Activated naive CD8-positive, alpha-beta T cell treated with anti-CD3 and anti-CD28 coated beads, Interleukin-2, amount 10 ng/mL, durations not matched to agents 7 days and 5 days (primary cell): ENCODE measurements around the gene ST8SIA4. TPM values are rescaled to one million over a fixed set of nuclear protein-coding genes. Genes with fewer than 3 reads are reported as not detected.

ENCODE experiments used
- ATAC-seq: fragments of 150-1000 bp; cut with Tn5 transposase; one replicate; pipeline ENCODE4 v1.10.0; 2021; ENCODE audit warnings: low read depth, moderate library complexity
- POLR2A ChIA-PET: fragments of 350-600 bp; sonication (Branson Sonifier 250); formaldehyde crosslinking; loops from one replicate; lab custom pipeline; 2021; ENCODE audit warnings: antibody characterized with exemption; lab: Charles Lee
- DNase-seq: peaks from one replicate; pipeline ENCODE4 v3.0.0; 2021
- H3K27ac Mint-ChIP-seq: one replicate; pipeline ENCODE4 v1.8.0; 2022; ENCODE audit warnings: mild to moderate bottlenecking, mixed read lengths
- H3K27me3 Mint-ChIP-seq: one replicate; pipeline ENCODE4 v1.8.0; 2022; ENCODE audit warnings: mild to moderate bottlenecking, moderate library complexity, mixed read lengths
- H3K36me3 Mint-ChIP-seq: one replicate; pipeline ENCODE4 v1.8.0; 2021; ENCODE audit warnings: mild to moderate bottlenecking, mixed read lengths
- H3K4me1 Mint-ChIP-seq: one replicate; pipeline ENCODE4 v1.8.0; 2021; ENCODE audit warnings: mixed read lengths
- H3K4me3 Mint-ChIP-seq: one replicate; pipeline ENCODE4 v1.8.0; 2022; ENCODE audit warnings: mild to moderate bottlenecking, moderate library complexity, mixed read lengths
- H3K9me3 Mint-ChIP-seq: one replicate; pipeline ENCODE4 v1.8.0; 2021; ENCODE audit warnings: mixed read lengths
- total RNA-seq, 2 experiments: library from RNA; stranded (reverse); gene quantifications; one replicate each; pipeline ENCODE4 v1.2.3, GENCODE V29; 2021

ST8SIA4 gene, protein sequence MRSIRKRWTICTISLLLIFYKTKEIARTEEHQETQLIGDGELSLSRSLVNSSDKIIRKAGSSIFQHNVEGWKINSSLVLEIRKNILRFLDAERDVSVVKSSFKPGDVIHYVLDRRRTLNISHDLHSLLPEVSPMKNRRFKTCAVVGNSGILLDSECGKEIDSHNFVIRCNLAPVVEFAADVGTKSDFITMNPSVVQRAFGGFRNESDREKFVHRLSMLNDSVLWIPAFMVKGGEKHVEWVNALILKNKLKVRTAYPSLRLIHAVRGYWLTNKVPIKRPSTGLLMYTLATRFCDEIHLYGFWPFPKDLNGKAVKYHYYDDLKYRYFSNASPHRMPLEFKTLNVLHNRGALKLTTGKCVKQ
- total RNA-seq, result 10 to 100 TPM; 37.0 to 39.2 TPM

DNA sequence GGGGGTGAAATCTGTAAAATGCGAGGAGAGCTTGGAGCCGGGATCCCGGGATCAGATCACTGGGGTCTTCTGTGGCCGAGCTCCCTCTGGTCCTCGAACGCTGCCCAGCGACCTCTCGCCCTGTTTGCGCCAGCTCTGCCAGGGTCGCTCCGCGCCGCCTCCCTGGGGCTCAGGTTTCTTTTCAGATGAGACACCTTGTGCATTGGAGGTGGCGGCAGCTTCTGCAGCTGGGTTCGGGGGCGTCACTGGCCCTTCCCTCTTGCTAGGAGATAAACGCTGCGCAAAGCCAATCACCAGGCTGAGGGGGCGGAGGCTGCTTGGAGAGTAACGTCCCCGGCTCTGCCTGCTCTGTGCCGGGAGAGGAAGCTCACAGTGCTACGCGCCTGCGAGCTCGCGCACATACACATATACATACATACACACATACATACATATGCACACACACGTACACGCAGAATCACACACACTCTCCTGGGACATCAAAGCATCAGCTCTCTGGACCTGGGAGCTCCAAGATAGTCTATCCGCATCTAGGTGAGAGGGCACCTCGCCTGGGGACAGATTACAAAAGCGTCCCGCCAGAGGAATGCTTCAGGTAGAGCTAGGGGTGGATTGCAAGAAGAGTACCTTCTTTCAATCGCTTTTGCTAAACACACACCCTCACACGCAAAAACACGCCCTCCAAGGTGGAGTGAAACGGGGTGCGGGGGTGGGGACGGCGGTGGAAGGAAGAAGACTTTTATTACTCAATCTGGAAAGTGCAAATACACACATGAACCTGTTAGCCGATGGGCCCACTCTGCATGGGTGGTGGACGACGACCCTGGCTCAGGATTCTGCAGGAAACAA, at the start of gene ST8SIA4:
Gene ST8SIA4, minus strand, starts transcription at position 244 of the 849 bp plus-strand sequence. CDS start 327 bp downstream, outside the sequence.
- POLR2A ChIA-PET, result interaction anchor here (0.7 to 5.5 kb wide), 19 partner anchors 10 to 368 kb away, joined by 3 to 72 read pairs (median 4); partner anchors contain the start of gene FAM174A
- ATAC-seq (peak; percentile 80), DNase-seq (peak; percentile 85)
- no peaks in the 10 kb centered on the region for H3K27me3 Mint-ChIP-seq
- H3K9me3 Mint-ChIP-seq, result no peaks in the 10 kb centered on the region
- H3K36me3 Mint-ChIP-seq, result peaks cover 18% of the 10 kb centered on the region
- peak within 1 kb of the TSS; percentile 95 for H3K4me3 Mint-ChIP-seq
- H3K4me1 Mint-ChIP-seq, result peaks cover 28% of the 10 kb centered on the region
- peak within 1 kb of the TSS; percentile 97 for H3K27ac Mint-ChIP-seq

DNA sequence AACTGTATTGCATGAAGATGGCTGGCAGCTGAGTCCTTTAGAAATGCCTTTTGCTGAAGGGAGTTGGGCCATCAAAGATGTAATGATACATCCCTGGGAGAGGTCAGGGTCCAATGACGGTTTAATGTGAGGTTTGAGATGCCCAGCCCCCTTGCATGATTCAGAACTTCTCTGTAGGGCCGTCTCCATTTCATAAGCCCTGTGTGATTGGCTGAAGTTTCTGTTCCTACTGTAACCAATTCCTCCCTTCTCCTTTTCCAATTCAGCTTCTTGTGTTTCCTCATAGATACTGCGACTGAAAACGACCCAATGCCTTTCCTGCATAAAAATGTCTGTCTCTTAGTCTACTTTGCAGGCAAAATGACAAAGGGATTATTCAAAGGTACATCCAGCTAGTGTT, 47.9 kb upstream of the ST8SIA4 start:
- ATAC-seq, result no peak
- no peaks in the 10 kb centered on the region for H3K4me1 Mint-ChIP-seq
- no peaks in the 10 kb centered on the region for H3K27me3 Mint-ChIP-seq
- peaks cover 10% of the 10 kb centered on the region for H3K9me3 Mint-ChIP-seq
- no peak overlapping the region for H3K4me3 Mint-ChIP-seq
- peaks cover 8% of the 10 kb centered on the region for H3K36me3 Mint-ChIP-seq
- no peak for DNase-seq
- POLR2A ChIA-PET, result no interaction called here
- H3K27ac Mint-ChIP-seq, result no peak overlapping the region

DNA sequence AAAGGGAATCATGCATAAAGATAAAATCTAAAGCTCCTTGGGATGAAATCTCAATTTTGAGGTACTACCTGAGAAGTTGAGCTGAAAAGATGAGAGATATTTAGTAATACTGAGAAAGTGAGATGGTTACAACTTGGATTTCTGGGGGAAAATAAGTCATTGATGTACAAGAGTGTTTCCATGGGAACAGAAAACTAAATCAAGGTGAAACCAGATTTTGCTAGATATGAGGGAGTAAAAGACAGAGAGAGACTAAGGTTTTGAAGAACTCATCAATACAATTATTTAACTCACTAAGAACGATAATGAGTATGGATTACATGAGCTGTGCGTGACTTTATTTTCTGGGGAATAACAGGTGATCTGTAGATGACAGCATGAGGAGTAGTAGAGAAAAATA, 10.2 kb upstream of the ST8SIA4 start:
- POLR2A ChIA-PET, result no interaction called here
- Mint-ChIP-seq H3K4me1 (peaks cover 7% of the 10 kb centered on the region), H3K4me3 (no peak overlapping the region), H3K9me3 (no peaks in the 10 kb centered on the region), H3K27ac (no peak overlapping the region), H3K36me3 (peaks cover 20% of the 10 kb centered on the region), H3K27me3 (no peaks in the 10 kb centered on the region)
- DNase-seq (no peak), ATAC-seq (no peak)

DNA sequence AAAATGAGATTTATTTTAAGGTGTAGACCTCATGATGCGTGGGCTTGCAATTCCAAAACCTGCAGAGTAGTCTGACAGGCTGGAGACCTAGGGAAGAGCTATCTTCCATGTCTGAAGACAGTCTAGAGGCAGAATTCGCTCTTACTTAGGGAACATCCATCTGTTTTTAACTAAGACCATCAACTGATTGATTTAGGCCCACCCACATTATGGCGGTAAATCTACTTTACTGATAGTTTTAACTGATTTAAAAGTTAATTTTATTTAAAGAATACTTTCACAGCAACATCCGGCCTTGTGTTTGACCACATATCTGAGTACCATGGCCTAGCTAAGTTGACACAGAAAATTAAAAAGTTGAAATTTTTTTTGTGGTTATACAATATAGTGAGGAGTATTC, 6.0 kb upstream of the ST8SIA4 start:
- Mint-ChIP-seq H3K36me3 (peaks cover 16% of the 10 kb centered on the region), H3K4me1 (peaks cover 24% of the 10 kb centered on the region), H3K27ac (no peak overlapping the region), H3K27me3 (no peaks in the 10 kb centered on the region), H3K9me3 (no peaks in the 10 kb centered on the region), H3K4me3 (no peak overlapping the region)
- ATAC-seq (no peak), DNase-seq (no peak)
- POLR2A ChIA-PET, result no interaction called here

DNA sequence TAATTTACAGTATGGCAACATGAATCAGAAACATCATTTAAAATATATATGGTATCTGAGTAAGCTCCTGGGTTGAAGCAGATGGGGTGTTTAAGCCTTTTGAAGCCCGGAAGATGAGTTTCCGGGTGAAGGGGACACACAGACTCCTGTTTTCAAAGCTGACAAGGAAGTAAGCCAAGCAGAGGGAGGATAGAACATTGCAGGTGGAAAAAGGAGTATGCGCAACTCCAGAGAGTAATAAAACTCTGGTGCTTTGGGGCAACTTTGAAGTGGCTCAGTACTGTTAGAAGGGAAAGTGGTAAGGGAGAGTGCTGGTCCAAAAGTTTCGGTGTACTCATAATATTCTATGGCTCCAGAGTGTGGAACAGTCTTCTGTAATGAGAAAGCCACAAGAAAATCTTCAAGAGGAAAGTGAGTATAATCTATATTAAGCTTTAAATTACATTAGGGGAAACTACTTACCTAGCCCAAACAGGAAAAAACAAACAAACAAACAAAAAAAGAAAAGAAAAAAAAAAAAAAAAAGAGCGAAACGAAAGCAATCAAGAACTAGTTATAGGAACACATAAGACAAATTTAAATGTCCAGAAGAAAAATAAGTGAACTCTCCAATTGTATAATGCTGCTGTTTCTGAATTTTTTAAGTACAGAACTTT, 2.3 kb upstream of the ST8SIA4 start:
- H3K36me3 Mint-ChIP-seq, result peaks cover 19% of the 10 kb centered on the region

DNA sequence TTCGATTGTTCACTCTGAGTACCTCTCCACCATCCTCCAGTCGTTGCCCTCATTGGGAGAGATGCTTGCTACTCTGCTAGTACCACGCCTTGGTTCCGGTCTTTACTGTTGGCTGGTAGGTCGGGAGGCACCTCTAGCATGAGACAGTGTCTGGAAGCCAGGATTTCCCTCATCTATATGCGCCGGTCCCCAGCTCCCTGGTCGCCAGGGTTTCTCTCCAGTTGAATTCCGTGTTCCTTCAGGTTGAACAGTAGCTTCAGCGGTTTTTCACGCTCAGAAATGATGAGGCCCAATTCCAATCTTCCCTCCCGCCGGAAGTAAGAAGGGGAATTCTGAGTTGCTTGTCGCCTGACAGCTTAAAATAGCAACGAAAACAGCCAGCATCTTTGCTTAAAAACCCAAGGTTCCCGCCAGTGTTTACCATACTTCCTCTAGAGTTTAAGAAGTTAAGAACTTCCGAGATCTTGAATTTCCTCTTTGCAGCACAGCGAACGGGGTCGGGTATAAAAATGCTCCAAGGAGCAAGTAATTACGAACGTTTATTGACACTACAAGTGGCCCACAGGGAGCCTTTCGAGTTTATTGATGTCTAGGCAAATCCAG, 1.3 kb upstream of the ST8SIA4 start:
- H3K4me3 Mint-ChIP-seq, result peak overlapping the region; percentile 95
- H3K9me3 Mint-ChIP-seq, result no peaks in the 10 kb centered on the region
- ATAC-seq (peak; percentile 24), DNase-seq (peak; percentile 57)
- POLR2A ChIA-PET, result interaction anchor here (0.6 to 5.5 kb wide), 7 partner anchors 11 to 170 kb away, joined by 3 to 72 read pairs (median 5); no protein-coding TSS in a partner anchor
- peaks cover 21% of the 10 kb centered on the region for H3K4me1 Mint-ChIP-seq
- peaks cover 18% of the 10 kb centered on the region for H3K36me3 Mint-ChIP-seq
- no peaks in the 10 kb centered on the region for H3K27me3 Mint-ChIP-seq
- H3K27ac Mint-ChIP-seq, result peak overlapping the region; percentile 97

More for the DNA sequence above, 2.3 kb upstream of the ST8SIA4 start:
- peak overlapping the region; percentile 97 for H3K27ac Mint-ChIP-seq
- ATAC-seq (no peak), DNase-seq (no peak)
- POLR2A ChIA-PET, result interaction anchor here (0.6 kb wide), 1 partner anchor 53 kb away, joined by 3 read pairs; no protein-coding TSS in a partner anchor
- no peaks in the 10 kb centered on the region for H3K27me3 Mint-ChIP-seq
- H3K4me1 Mint-ChIP-seq, result peaks cover 19% of the 10 kb centered on the region
- H3K4me3 Mint-ChIP-seq, result peak overlapping the region; percentile 95
- no peaks in the 10 kb centered on the region for H3K9me3 Mint-ChIP-seq

DNA sequence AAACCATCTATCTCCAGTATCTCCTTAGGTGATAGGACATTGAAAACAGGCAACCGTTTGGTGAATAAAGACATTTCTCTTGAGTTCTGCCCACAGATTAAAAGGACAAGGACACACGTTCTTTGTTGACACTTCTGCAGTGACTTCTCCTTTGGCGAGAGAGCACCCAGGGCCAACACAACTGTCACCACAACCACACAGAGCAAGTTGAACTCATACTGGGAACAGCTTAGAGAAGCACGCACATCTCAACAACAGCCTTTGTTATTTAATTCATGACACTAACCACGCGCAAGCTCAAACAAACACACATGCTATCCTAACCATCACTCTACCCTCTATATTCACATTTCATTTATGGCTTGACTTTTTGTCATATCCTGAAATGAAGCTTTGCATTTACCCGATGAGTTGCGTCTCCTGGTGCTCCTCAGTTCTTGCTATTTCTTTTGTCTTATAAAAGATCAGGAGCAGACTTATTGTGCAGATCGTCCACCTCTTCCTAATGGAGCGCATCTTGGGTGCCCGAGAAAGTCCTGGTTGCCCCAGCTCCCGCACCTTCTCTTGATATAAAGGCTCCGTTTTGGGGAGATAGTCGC, 543 bp downstream of the ST8SIA4 start:
- H3K9me3 Mint-ChIP-seq, result no peaks in the 10 kb centered on the region
- H3K4me3 Mint-ChIP-seq, result peak overlapping the region; percentile 95
- H3K4me1 Mint-ChIP-seq, result peaks cover 29% of the 10 kb centered on the region
- peaks cover 16% of the 10 kb centered on the region for H3K36me3 Mint-ChIP-seq
- H3K27me3 Mint-ChIP-seq, result no peaks in the 10 kb centered on the region
- peak overlapping the region; percentile 97 for H3K27ac Mint-ChIP-seq
- ATAC-seq, result no peak
- POLR2A ChIA-PET, result interaction anchor here (0.7 to 5.5 kb wide), 19 partner anchors 10 to 368 kb away, joined by 3 to 72 read pairs (median 5); partner anchors contain the start of gene FAM174A
- no peak for DNase-seq

DNA sequence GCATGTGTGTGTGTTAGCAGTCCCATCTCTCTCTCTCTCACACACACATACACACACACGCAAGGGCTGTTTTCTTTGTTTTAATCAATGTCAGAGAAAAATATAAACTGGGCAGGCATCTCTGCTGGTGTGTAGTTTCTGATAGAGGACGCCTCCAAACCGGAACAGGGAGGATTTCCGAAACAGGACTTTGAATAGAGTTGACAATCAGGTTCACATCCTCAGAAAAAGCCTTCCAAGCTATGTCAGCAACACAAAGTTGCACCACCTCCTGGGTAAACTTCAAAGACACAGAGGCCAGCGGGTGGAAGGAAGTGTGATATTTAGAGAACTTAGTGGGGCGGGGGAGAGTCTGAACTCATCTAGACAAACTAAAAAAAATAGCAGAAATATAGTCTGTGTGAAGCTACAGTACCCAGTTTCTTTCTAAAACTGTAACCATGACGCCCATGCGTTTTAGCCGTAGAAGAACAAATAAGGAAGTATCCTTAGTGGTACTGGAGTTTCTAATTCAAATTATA, 1.2 kb downstream of the ST8SIA4 start:
- POLR2A ChIA-PET, result interaction anchor here (1.2 to 5.5 kb wide), 11 partner anchors 9 to 367 kb away, joined by 3 to 72 read pairs (median 8); partner anchors contain the start of gene FAM174A
- peak; percentile 11 for ATAC-seq
- H3K27ac Mint-ChIP-seq, result peak overlapping the region; percentile 97
- no peaks in the 10 kb centered on the region for H3K27me3 Mint-ChIP-seq
- H3K9me3 Mint-ChIP-seq, result no peaks in the 10 kb centered on the region
- DNase-seq, result peak; percentile 44
- peak overlapping the region; percentile 95 for H3K4me3 Mint-ChIP-seq
- H3K36me3 Mint-ChIP-seq, result peaks cover 17% of the 10 kb centered on the region
- peaks cover 28% of the 10 kb centered on the region for H3K4me1 Mint-ChIP-seq

DNA sequence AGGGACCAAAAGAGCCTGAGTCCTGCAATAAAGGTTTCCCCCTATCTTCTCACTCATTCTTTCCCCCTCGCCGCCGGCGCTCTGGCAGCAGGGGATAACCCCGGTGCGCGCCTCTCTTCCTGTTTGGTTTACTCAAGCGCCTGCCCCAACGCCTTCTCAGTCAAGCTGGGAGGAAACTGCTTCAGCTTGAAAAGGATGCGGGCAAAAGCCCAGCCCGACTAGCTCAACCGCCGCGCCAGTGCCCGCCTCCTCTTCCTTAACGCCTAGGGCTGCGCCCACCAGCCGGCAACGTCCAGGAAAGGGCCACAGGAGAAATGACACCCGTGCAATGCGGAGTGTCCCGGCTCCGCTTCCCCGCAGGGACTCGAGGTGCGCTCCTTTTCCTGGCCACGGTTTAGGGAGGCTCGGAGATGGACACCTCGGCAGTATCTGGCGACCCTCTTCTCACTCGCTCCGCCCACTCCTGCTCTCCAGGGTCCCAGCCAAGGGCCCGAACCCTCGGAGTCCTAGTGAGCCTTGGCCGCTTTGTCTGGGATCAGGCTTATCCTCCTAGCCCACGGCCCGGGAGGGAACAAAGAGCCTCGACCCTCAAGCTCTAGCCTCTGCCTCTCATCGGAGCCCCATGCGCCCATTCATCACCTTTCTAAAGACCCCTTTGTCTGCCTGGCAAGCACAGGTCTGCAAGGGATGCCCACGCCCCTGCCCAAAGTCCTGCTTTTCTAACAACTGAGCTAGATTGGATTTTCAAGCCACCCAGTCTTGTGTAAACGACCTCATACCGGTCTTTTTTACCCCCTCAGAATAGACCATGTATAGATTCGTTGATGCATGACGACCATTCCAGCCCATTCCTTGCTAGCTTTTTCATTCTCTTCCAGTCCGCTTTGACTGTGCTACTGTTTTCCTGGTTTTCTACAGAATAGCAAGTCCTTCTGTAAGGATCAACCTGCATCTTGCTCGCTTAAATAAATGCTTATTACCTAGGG, 2.0 kb downstream of the ST8SIA4 start:
- peak; percentile 53 for ATAC-seq
- peak overlapping the region; percentile 95 for H3K4me3 Mint-ChIP-seq
- H3K27me3 Mint-ChIP-seq, result no peaks in the 10 kb centered on the region

DNA sequence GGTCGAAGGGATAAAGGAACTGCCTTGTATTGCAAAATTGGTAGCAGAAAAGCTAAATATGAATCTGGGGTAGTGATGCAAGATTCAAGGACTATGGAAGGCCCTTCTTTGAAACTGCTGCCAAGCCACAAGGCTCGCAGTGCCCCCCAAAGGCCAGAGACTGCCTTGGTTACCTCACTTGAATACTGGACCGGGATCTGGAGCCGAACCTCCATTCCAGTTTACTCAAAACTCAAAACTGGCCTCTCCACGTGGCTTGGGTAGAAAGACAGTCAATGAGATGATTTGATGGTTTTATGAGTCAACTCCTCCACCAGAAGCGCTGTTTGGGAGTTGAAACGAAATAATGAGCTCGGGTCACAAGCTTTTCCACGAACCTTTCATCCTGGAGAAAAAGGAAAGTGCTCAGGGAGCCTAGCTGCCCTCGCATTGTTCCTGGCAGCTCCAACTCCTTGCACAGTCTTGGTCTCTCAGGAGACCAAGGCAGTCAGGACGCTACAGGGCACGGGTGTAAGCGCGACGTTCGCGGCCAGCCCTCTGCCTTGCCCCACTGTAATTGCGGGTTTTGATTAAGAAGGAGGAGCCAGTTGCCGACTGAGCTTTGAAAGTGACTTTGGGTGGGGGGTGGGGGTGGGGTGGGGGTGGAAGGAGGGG, 2.8 kb downstream of the ST8SIA4 start:
- Mint-ChIP-seq H3K27me3 (no peaks in the 10 kb centered on the region), H3K4me3 (peak overlapping the region; percentile 95), H3K4me1 (peaks cover 31% of the 10 kb centered on the region), H3K36me3 (peaks cover 26% of the 10 kb centered on the region), H3K27ac (peak overlapping the region; percentile 97), H3K9me3 (peaks cover 2% of the 10 kb centered on the region)
- POLR2A ChIA-PET, result interaction anchor here (0.7 to 5.5 kb wide), 10 partner anchors 9 to 364 kb away, joined by 3 to 72 read pairs (median 8); no protein-coding TSS in a partner anchor
- DNase-seq (no peak), ATAC-seq (peak; percentile 18)

More for the DNA sequence above, 2.0 kb downstream of the ST8SIA4 start:
- Mint-ChIP-seq H3K4me1 (peaks cover 28% of the 10 kb centered on the region), H3K36me3 (peaks cover 18% of the 10 kb centered on the region), H3K9me3 (peaks cover 2% of the 10 kb centered on the region), H3K27ac (peak overlapping the region; percentile 97)
- DNase-seq, result peak; percentile 85
- POLR2A ChIA-PET, result interaction anchor here (0.7 to 5.5 kb wide), 13 partner anchors 8 to 366 kb away, joined by 3 to 72 read pairs (median 6); partner anchors contain the start of gene FAM174A
